Endothelial cell (in vitro differentiated cells): ENCODE results near the gene USP36. TPM values are rescaled to one million over a fixed set of nuclear protein-coding genes. Genes with fewer than 3 reads are reported as not detected.

ENCODE experiments used
- DNase-seq: peaks from one replicate; pipeline ENCODE4 v3.0.0; 2021; ENCODE audit warnings: low spot score
- H3K27ac Mint-ChIP-seq: one replicate; pipeline ENCODE4 v1.8.0; 2021; ENCODE audit warnings: mixed read lengths, inconsistent platforms; ENCODE audit not compliant: unreplicated experiment
- H3K27me3 Mint-ChIP-seq: one replicate; pipeline ENCODE4 v1.8.0; 2021; ENCODE audit warnings: mild to moderate bottlenecking, moderate library complexity, mixed read lengths, inconsistent platforms; ENCODE audit not compliant: unreplicated experiment
- H3K36me3 Mint-ChIP-seq: one replicate; pipeline ENCODE4 v1.8.0; 2021; ENCODE audit warnings: mild to moderate bottlenecking, low read depth, mixed read lengths, inconsistent platforms; ENCODE audit not compliant: unreplicated experiment
- H3K4me1 Mint-ChIP-seq: one replicate; pipeline ENCODE4 v1.8.0; 2021; ENCODE audit warnings: mild to moderate bottlenecking, mixed read lengths, inconsistent platforms; ENCODE audit not compliant: unreplicated experiment
- H3K4me3 Mint-ChIP-seq: one replicate; pipeline ENCODE4 v1.8.0; 2021; ENCODE audit warnings: mild to moderate bottlenecking, mixed read lengths, inconsistent platforms; ENCODE audit not compliant: unreplicated experiment
- H3K9me3 Mint-ChIP-seq: one replicate; pipeline ENCODE4 v1.8.0; 2021; ENCODE audit warnings: mixed read lengths, inconsistent platforms; ENCODE audit not compliant: unreplicated experiment
- CTCF ChIP-seq: fragments of 200-600 bp; sonication (generic); IDR thresholded peaks from one replicate; pipeline ENCODE4 v1.5.0; 2021; ENCODE audit warnings: antibody characterized with exemption; ENCODE audit not compliant: unreplicated experiment
- total RNA-seq: library from RNA; stranded (reverse); fragmentation: NEBNext Ultra II Directional; extraction: Animal tissue kit (Norgen Biotek cat#: 25700); gene quantifications from one replicate; pipeline ENCODE4 v1.2.1, GENCODE V29; 2021; ENCODE audit not compliant: unreplicated experiment

Gene USP36
- total RNA-seq, 1 donor from 2014 or later, result 56.7 TPM

GRCh38 chr17:78806451-78806850, 34.2 kb downstream of the USP36 start:
- TF ChIP-seq CTCF, result no peak
- Mint-ChIP-seq H3K4me1 (peaks cover 8% of the 10 kb centered on the region), H3K27me3 (peaks cover 5% of the 10 kb centered on the region), H3K9me3 (no peaks in the 10 kb centered on the region), H3K4me3 (no peak overlapping the region), H3K36me3 (peaks cover 46% of the 10 kb centered on the region), H3K27ac (no peak overlapping the region)
- no peak for DNase-seq

GRCh38 chr17:78805301-78805700, 35.3 kb downstream of the USP36 start:
- no peak for TF ChIP-seq CTCF
- peak overlapping the region; percentile 1 for H3K4me3 Mint-ChIP-seq
- peaks cover 11% of the 10 kb centered on the region for H3K4me1 Mint-ChIP-seq
- H3K9me3 Mint-ChIP-seq, result no peaks in the 10 kb centered on the region
- H3K36me3 Mint-ChIP-seq, result peaks cover 38% of the 10 kb centered on the region
- DNase-seq, result no peak
- H3K27me3 Mint-ChIP-seq, result peaks cover 9% of the 10 kb centered on the region
- H3K27ac Mint-ChIP-seq, result peak overlapping the region; percentile 46

GRCh38 chr17:78804777-78805176, 35.8 kb downstream of the USP36 start:
- Mint-ChIP-seq H3K27ac (no peak overlapping the region), H3K4me3 (peak overlapping the region; percentile 1), H3K4me1 (peaks cover 12% of the 10 kb centered on the region), H3K36me3 (peaks cover 34% of the 10 kb centered on the region), H3K27me3 (peaks cover 9% of the 10 kb centered on the region), H3K9me3 (no peaks in the 10 kb centered on the region)
- no peak for TF ChIP-seq CTCF
- DNase-seq, result no peak

GRCh38 chr17:78803186-78803845, 37.3 kb downstream of the USP36 start:
- DNase-seq, result no peak
- H3K4me3 Mint-ChIP-seq, result peak overlapping the region; percentile 51
- TF ChIP-seq CTCF, result no peak
- peaks cover 12% of the 10 kb centered on the region for H3K27me3 Mint-ChIP-seq
- no peaks in the 10 kb centered on the region for H3K9me3 Mint-ChIP-seq
- peak overlapping the region; percentile 42 for H3K27ac Mint-ChIP-seq
- H3K4me1 Mint-ChIP-seq, result peaks cover 18% of the 10 kb centered on the region
- peaks cover 43% of the 10 kb centered on the region for H3K36me3 Mint-ChIP-seq

GRCh38 chr17:78802459-78802858, 38.2 kb downstream of the USP36 start:
- peaks cover 50% of the 10 kb centered on the region for H3K36me3 Mint-ChIP-seq
- peaks cover 12% of the 10 kb centered on the region for H3K27me3 Mint-ChIP-seq
- no peak for TF ChIP-seq CTCF
- DNase-seq, result no peak
- H3K4me3 Mint-ChIP-seq, result peak overlapping the region; percentile 11
- H3K27ac Mint-ChIP-seq, result peak overlapping the region; percentile 30
- H3K9me3 Mint-ChIP-seq, result no peaks in the 10 kb centered on the region
- H3K4me1 Mint-ChIP-seq, result peaks cover 18% of the 10 kb centered on the region
